ENCODE results near the gene NAALADL2.

GRCh38 chr3:175144368-175144767 lies 285.2 kb downstream of the NAALADL2 start:
- TF ChIP-seq CTCF (conservative IDR thresholded peaks at IDR 0.05; ENCODE audit: low read depth, low read length): no peak
- TF ChIP-seq EZH2phosphoT487 (IDR thresholded peaks at IDR 0.05; ENCODE audit: borderline replicate concordance, low read length): no peak
